ENCODE measurements around the gene UCHL1.

- TF ChIP-seq EZH2 (IDR thresholded peaks at IDR 0.05), result no peak
- TF ChIP-seq POLR2AphosphoS5 (IDR thresholded peaks at IDR 0.05; ENCODE audit: borderline replicate concordance, low read depth, low read length), result no peak
- TF ChIP-seq FOXP2 (optimal IDR thresholded peaks at IDR 0.05; ENCODE audit: control extremely low read depth, extremely low read length, insufficient read depth), result no peak
Measured at GRCh38 chr4:41212616-41213203, 44.0 kb upstream of the UCHL1 start.

Measured in SK-N-MC (cell line).